Activated naive CD8-positive, alpha-beta T cell (primary cell): ENCODE results near the gene KRT4.
"Not testable (repeated sequence)": the region's sequence is repeated elsewhere in the genome, so short reads cannot be mapped to it uniquely, and the experiment has no call there.

Source experiments
- H3K27ac Mint-ChIP-seq: one replicate; pipeline ENCODE4 v1.8.0; 2021; ENCODE audit warnings: mixed read lengths
- H3K27me3 Mint-ChIP-seq: one replicate; pipeline ENCODE4 v1.8.0; 2021; ENCODE audit warnings: mixed read lengths
- H3K36me3 Mint-ChIP-seq: one replicate; pipeline ENCODE4 v1.8.0; 2021; ENCODE audit warnings: mixed read lengths
- H3K4me1 Mint-ChIP-seq: one replicate; pipeline ENCODE4 v1.8.0; 2021; ENCODE audit warnings: low read depth, mixed read lengths
- H3K4me3 Mint-ChIP-seq: one replicate; pipeline ENCODE4 v1.8.0; 2021; ENCODE audit warnings: mild to moderate bottlenecking, mixed read lengths
- H3K9me3 Mint-ChIP-seq: one replicate; pipeline ENCODE4 v1.8.0; 2021; ENCODE audit warnings: low read depth, mixed read lengths

Gene KRT4

DNA sequence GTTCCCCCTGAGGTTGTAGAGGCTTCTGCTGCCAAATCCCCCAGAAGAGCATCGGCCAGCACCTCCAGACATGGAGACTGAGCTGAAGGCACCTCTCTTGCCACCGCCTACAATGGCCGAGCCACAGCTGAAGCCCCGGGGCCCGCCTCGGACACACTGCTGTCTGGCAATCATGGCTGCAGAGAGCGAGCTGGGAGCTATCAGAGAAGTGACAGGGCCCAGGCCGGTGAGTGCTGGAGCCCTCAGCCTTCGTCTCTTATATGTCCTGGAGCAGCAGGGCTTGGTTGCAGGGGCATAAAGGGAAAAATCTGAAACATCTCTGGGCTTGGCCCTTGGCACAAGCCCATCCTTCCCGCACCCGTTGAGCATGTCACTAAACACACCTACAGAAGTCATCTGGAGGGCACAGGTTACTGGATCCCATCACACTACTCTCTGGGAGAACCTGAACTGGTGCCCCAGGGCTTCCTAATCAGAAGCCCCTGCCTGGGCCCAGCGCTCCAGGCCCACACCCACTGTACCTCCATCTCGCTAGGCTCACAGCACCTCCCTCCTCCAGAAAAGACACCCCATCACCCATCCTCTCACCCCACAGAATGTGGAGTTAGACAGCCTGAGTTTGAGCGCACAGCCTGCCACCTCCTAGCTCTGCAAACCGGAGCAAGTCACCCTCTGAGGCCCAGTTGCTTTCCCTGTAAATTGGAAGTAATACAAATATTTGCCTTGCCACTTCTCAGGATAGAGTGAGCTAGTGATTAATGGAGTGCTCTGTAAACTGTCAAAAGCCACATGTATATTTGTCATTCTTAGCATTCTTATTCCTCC lies at the start of gene KRT4:
KRT4 (minus strand) TSS at position 232 of the 825 bp plus-strand sequence; CDS start at position 174, 58 bp downstream.
- Mint-ChIP-seq H3K4me1 (peaks cover 14% of the 10 kb centered on the region), H3K36me3 (peaks cover 3% of the 10 kb centered on the region), H3K9me3 (no peaks in the 10 kb centered on the region), H3K4me3 (no peak within 1 kb of the TSS), H3K27me3 (no peaks in the 10 kb centered on the region), H3K27ac (no peak within 1 kb of the TSS)

DNA sequence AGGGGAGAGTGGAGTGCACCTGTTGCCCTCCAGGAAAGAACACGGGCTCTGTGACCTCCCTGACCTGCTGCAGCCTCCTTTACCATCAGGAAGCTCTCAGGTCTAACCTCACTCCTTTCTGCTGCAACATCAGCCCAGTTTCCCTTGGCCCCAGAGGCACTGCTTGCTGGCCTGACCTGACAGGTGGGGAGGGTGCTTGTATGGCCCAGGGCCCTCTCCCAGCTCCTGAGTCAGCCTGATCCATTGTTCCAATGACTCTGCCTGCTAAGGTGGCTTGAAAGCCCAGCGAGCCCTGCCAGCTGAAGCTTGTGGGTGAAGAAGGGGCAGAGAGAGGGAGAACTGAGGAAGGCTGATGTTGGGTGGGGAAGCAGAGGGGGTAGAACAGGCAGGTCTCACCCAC lies 48.1 kb upstream of the KRT4 start:
- no peaks in the 10 kb centered on the region for H3K27me3 Mint-ChIP-seq
- H3K36me3 Mint-ChIP-seq, result no peaks in the 10 kb centered on the region
- peaks cover 2% of the 10 kb centered on the region for H3K4me1 Mint-ChIP-seq
- H3K27ac Mint-ChIP-seq, result no peak overlapping the region
- no peaks in the 10 kb centered on the region for H3K9me3 Mint-ChIP-seq
- H3K4me3 Mint-ChIP-seq, result no peak overlapping the region

DNA sequence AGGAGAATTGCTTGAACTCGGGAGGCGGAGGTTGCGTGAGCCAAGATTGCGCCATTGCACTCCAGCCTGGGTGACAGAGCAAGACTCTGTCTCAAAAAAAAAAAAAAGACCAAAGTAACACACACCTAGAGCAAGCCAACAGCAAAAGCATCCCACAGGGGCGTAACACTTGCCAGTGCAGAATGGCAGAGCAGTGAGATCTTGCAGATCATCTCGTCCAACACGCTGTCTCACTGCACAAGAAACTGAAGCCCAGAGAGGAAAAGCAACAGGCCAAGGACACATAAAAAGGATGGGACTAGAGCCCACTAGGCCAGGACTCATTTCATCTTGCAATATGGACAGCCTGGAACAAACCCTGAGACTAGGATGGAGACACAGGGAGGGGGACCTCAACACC lies 47.6 kb upstream of the KRT4 start:
- no peak overlapping the region for H3K27ac Mint-ChIP-seq

DNA sequence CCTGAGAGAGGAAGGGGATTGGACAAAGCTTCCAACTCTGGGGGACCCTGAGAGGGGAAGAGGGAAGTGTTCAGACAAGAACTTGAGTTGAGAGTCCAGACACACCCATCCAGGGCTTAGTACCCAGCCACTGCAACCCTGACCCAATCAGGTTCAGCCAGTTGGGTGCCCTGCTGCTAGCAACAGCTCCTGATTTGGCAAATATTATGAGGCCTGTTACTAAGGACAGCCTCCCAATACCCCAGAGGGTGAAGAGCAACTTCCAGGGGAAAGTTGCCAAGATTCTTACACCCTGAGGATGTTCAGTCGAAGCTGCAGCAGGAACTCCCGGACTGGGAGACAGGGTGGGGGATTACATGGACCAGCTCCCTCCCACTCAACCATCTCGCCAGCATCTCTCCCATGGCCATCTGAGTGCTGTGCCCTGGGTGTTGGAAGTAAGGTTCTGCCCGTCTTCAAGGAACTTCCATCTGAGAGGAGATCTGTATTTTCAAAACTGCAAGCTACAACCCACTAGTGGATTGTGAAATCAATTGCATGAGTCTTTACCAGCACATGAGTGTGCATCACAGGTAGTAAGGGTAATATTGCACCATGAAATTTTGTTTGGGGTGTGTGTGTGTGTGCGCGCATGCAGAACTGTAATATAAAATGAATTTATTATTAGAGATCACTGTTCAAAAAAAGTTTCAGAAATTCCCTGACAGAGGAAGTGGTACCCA lies 46.3 kb upstream of the KRT4 start:
- Mint-ChIP-seq H3K27ac (no peak overlapping the region), H3K9me3 (no peaks in the 10 kb centered on the region), H3K4me3 (no peak overlapping the region), H3K4me1 (no peaks in the 10 kb centered on the region), H3K36me3 (no peaks in the 10 kb centered on the region), H3K27me3 (no peaks in the 10 kb centered on the region)

More for the DNA sequence above, 47.6 kb upstream of the KRT4 start:
- Mint-ChIP-seq H3K27me3 (no peaks in the 10 kb centered on the region), H3K4me1 (no peaks in the 10 kb centered on the region), H3K4me3 (no peak overlapping the region), H3K9me3 (no peaks in the 10 kb centered on the region), H3K36me3 (no peaks in the 10 kb centered on the region)

DNA sequence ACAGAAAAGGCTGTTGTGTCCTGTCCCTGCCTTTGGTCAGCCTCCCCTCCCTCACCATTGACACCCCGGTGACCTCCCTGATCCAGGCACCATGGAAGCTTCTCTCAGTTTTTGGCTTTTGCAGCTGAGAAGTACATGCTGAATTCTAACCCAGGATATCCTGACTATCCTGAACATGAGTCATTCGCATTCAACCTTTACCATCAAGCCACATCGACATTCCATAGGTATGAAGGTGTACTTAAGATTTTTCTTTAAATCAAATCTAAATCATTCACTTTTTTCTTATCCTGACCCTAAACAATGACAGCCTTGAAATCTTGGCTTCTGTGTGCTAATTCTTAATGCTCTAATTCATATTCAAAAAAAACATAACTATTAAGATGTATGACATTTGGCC lies 43.6 kb upstream of the KRT4 start:
- Mint-ChIP-seq H3K4me3 (no peak overlapping the region), H3K4me1 (no peaks in the 10 kb centered on the region), H3K36me3 (no peaks in the 10 kb centered on the region), H3K9me3 (no peaks in the 10 kb centered on the region), H3K27ac (no peak overlapping the region), H3K27me3 (no peaks in the 10 kb centered on the region)

GRCh38 chr12:52856787-52857186 lies 42.9 kb upstream of the KRT4 start:
- no peaks in the 10 kb centered on the region for H3K36me3 Mint-ChIP-seq
- H3K9me3 Mint-ChIP-seq, result no peaks in the 10 kb centered on the region
- no peak overlapping the region for H3K27ac Mint-ChIP-seq
- H3K4me3 Mint-ChIP-seq, result no peak overlapping the region
- no peaks in the 10 kb centered on the region for H3K4me1 Mint-ChIP-seq
- no peaks in the 10 kb centered on the region for H3K27me3 Mint-ChIP-seq

DNA sequence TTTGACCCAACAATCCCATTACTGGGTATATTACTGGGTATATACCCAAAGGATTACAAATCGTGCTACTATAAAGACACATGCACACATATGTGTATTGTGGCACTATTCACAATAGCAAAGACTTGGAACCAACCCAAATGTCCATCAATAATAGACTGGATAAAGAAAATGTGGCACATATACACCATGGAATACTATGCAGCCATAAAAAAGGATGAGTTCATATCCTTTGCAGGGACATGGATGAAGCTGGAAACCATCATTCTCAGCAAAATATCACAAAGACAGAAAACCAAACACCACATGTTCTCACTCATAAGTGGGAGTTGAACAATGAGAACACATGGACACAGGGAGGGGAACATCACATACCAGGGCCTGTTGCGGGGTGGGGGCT lies 42.2 kb upstream of the KRT4 start:
- H3K27me3 Mint-ChIP-seq, H3K27ac Mint-ChIP-seq: not testable (repeated sequence)

DNA sequence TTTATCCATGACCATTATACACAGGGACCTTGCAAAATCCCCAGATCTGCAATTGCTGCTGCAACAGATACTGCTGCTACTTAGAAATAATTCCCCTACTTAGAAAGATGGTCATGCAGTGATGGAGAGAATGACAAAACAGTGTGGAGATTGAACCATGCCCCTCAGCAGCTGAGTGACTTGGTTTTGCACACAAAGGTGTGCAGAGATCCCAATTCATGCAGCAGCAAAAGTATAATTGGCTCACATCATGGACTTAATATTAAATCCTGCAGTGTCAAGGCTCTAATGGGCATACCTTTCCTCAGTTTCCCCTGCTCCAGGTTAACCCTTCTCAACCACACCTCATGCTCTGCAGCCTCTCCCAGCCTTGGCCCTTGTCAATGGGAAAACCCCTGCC lies 37.9 kb upstream of the KRT4 start:
- Mint-ChIP-seq H3K36me3 (no peaks in the 10 kb centered on the region), H3K27ac (no peak overlapping the region), H3K9me3 (no peaks in the 10 kb centered on the region), H3K4me3 (no peak overlapping the region), H3K27me3 (no peaks in the 10 kb centered on the region), H3K4me1 (no peaks in the 10 kb centered on the region)

More for the DNA sequence above, 42.2 kb upstream of the KRT4 start:
- not testable (repeated sequence) for H3K4me1 Mint-ChIP-seq, H3K9me3 Mint-ChIP-seq, H3K36me3 Mint-ChIP-seq, H3K4me3 Mint-ChIP-seq

- no peaks in the 10 kb centered on the region for H3K27me3 Mint-ChIP-seq
Observed at GRCh38 chr12:52850681-52851080, 36.8 kb upstream of the KRT4 start.

DNA sequence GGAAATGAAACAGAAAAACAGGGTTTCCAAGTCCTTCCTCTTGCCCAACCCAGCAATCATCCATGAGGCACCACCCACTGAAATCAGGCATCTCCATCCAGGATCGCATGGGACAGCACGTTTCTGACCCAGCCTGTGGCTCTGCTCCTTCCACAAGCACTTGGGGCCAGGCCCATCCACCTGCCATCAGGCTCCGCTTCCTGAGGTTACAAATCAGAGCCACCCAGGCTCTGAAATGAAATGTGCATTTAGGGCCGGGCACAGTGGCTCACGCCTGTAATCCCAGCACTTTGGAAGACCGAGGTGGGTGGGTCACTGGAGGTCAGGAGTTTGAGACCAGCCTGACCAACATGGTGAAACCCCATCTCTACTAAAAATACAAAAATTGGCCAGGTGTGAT lies 35.6 kb upstream of the KRT4 start:
- H3K4me1 Mint-ChIP-seq, result no peaks in the 10 kb centered on the region
- H3K27ac Mint-ChIP-seq, result no peak overlapping the region
- no peaks in the 10 kb centered on the region for H3K9me3 Mint-ChIP-seq
- H3K4me3 Mint-ChIP-seq, result no peak overlapping the region
- H3K27me3 Mint-ChIP-seq, result no peaks in the 10 kb centered on the region
- H3K36me3 Mint-ChIP-seq, result no peaks in the 10 kb centered on the region

More at GRCh38 chr12:52850681-52851080, 36.8 kb upstream of the KRT4 start:
- H3K4me3 Mint-ChIP-seq, result no peak overlapping the region
- H3K36me3 Mint-ChIP-seq, result no peaks in the 10 kb centered on the region
- H3K9me3 Mint-ChIP-seq, result no peaks in the 10 kb centered on the region
- H3K4me1 Mint-ChIP-seq, result no peaks in the 10 kb centered on the region
- no peak overlapping the region for H3K27ac Mint-ChIP-seq

- Mint-ChIP-seq H3K4me1 (no peaks in the 10 kb centered on the region), H3K4me3 (no peak within 1 kb of the TSS), H3K36me3 (no peaks in the 10 kb centered on the region), H3K9me3 (no peaks in the 10 kb centered on the region), H3K27me3 (no peaks in the 10 kb centered on the region), H3K27ac (no peak within 1 kb of the TSS)
Observed at GRCh38 chr12:52848661-52849255, 34.8 kb upstream of the KRT4 start, which contains the start of gene KRT78. KRT78 (minus strand) TSS chr12:52848994; CDS start chr12:52848930, 64 bp downstream.

GRCh38 chr12:52847335-52848102 lies 33.6 kb upstream of the KRT4 start:
- no peaks in the 10 kb centered on the region for H3K9me3 Mint-ChIP-seq
- H3K4me1 Mint-ChIP-seq, result peaks cover under 1% of the 10 kb centered on the region
- no peak overlapping the region for H3K27ac Mint-ChIP-seq
- H3K27me3 Mint-ChIP-seq, result no peaks in the 10 kb centered on the region
- H3K4me3 Mint-ChIP-seq, result no peak overlapping the region
- no peaks in the 10 kb centered on the region for H3K36me3 Mint-ChIP-seq

GRCh38 chr12:52846356-52846970 lies 32.5 kb upstream of the KRT4 start:
- no peaks in the 10 kb centered on the region for H3K36me3 Mint-ChIP-seq
- no peaks in the 10 kb centered on the region for H3K27me3 Mint-ChIP-seq
- H3K27ac Mint-ChIP-seq, result no peak overlapping the region
- no peak overlapping the region for H3K4me3 Mint-ChIP-seq
- H3K4me1 Mint-ChIP-seq, result peaks cover 6% of the 10 kb centered on the region
- no peaks in the 10 kb centered on the region for H3K9me3 Mint-ChIP-seq

DNA sequence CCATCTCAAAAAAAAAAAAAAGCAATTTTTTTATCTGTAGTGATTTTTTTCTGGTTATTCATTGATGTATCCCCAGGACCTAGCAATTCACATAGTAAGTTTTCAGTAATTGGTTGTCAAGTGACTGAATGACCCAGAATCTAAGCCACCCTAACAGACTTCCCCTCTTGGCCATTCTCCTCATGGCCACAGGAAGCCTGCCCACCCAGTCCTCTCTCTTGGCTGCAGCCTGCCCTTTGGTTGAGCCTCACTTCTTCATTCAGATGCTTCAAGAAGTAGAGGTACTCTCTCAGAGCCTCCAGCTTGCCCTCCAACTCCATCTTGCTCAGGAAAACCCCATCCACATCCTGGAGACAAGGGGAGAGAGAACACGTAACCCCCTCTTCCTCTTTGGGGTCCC lies 32.0 kb upstream of the KRT4 start:
- H3K27ac Mint-ChIP-seq, result no peak overlapping the region
- H3K4me3 Mint-ChIP-seq, result no peak overlapping the region
- H3K9me3 Mint-ChIP-seq, result no peaks in the 10 kb centered on the region
- no peaks in the 10 kb centered on the region for H3K36me3 Mint-ChIP-seq
- peaks cover 6% of the 10 kb centered on the region for H3K4me1 Mint-ChIP-seq
- H3K27me3 Mint-ChIP-seq, result no peaks in the 10 kb centered on the region
